Activated T-helper 17 cell treated with anti-CD3 and anti-CD28 coated beads, Interleukin-2, amount 50 U/mL, for 72 hours (primary cell): ENCODE measurements around the gene FSIP1. TPM values are rescaled to one million over a fixed set of nuclear protein-coding genes. Genes with fewer than 3 reads are reported as not detected.

ENCODE experiments used
- ATAC-seq: fragments of 150-1000 bp; cut with Tn5 transposase; replicated peaks from 2 replicates; pipeline ENCODE4 v1.10.0; 2021; ENCODE audit warnings: mild to moderate bottlenecking, moderate library complexity
- H3K27ac Mint-ChIP-seq: one replicate; pipeline ENCODE4 v1.8.0; 2022; ENCODE audit warnings: mixed read lengths
- H3K27me3 Mint-ChIP-seq: one replicate; pipeline ENCODE4 v1.8.0; 2022; ENCODE audit warnings: mixed read lengths
- H3K36me3 Mint-ChIP-seq: one replicate; pipeline ENCODE4 v1.8.0; 2022; ENCODE audit warnings: low read depth, mild to moderate bottlenecking, mixed read lengths
- H3K4me1 Mint-ChIP-seq: one replicate; pipeline ENCODE4 v1.8.0; 2022; ENCODE audit warnings: mixed read lengths
- H3K4me3 Mint-ChIP-seq: one replicate; pipeline ENCODE4 v1.8.0; 2022; ENCODE audit warnings: mild to moderate bottlenecking, mixed read lengths
- H3K9me3 Mint-ChIP-seq: one replicate; pipeline ENCODE4 v1.8.0; 2022; ENCODE audit warnings: mixed read lengths
- total RNA-seq, 2 donors: library from RNA; stranded (reverse); gene quantifications; one replicate each; pipeline ENCODE4 v1.2.3, GENCODE V29; 2022

The FSIP1 gene
- total RNA-seq, 2 donors from 2014 or later, result 0.32 to 0.34 TPM

DNA sequence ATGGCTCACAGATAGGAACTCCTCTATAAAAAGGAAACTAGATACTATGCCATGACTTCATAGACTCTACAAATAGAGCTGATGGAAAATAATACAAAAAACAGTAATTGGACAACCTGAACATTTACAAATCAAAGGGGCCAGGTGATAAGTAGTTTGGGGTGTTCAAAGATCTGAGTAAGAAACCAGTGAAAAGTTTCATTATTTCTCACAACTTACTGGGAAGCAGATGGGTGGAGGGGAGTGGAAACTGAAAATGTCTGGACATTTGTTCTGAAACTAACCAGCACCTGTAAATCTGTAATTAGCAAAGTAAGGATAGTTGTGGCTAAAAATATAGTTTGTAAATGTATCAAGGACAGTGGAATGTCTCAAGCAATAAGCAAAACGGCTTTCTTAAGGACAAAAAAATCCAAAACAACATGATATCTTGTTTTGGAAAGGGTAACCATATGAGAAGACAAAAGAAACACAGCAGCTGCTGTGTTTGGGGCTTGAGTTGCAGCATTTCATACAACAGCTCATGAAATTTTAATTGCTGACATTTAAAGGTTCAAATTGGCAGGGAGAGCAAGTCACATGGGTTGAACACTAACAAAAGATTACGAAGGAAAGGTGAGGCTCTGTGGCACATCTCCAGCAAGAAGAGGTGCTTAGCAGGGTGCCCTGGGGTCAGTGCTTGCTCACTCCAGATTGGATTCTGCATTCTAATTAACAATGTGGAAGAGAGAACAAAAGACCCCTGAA lies 228.5 kb downstream of the FSIP1 start:
- no peaks in the 10 kb centered on the region for H3K36me3 Mint-ChIP-seq
- H3K27ac Mint-ChIP-seq, result no peak overlapping the region
- no peak overlapping the region for H3K4me3 Mint-ChIP-seq
- no peaks in the 10 kb centered on the region for H3K9me3 Mint-ChIP-seq
- no peaks in the 10 kb centered on the region for H3K27me3 Mint-ChIP-seq
- no peaks in the 10 kb centered on the region for H3K4me1 Mint-ChIP-seq
- ATAC-seq, result no peak

DNA sequence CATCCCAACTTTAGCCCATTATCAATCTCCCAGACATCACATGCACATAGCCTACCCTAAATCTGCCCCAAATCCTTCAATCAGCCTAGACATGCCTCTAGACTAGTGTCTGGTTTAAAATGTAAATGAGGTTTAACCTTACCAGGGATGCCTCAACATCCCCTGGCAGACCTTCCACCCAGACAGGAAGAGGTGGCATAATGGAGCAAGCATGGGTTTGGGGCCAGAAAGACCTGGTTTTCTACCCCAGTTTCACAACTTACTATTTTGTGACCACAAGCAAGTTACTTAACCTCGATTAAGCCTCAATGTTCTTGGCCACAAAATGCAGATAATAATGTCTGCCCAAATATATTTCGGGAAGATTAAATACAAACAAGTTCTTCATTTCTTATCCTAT lies 230.1 kb downstream of the FSIP1 start:
- no peaks in the 10 kb centered on the region for H3K36me3 Mint-ChIP-seq

DNA sequence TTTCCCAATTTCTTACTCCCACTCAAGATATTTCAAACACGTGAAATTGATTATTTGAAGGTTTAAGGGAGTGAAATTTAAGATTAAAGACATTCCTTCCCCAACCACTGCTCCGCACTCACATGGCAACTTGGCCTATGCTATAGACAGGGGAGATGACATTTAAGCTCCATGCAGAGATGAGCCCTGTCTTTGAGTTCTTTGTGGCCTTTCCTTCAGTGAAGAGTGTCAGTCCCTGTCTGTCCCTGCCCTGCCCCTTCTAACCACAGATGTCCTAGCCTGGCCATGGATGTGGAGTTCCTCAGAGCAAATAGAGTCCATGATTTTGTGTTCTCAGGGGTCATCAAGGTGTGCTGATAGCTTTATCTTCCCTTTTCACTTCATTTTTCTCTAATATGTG lies 231.2 kb downstream of the FSIP1 start:
- ATAC-seq, result no peak
- Mint-ChIP-seq H3K27ac (no peak overlapping the region), H3K4me3 (no peak overlapping the region), H3K9me3 (no peaks in the 10 kb centered on the region), H3K27me3 (peaks cover 7% of the 10 kb centered on the region), H3K36me3 (no peaks in the 10 kb centered on the region), H3K4me1 (no peaks in the 10 kb centered on the region)

More for the DNA sequence above, 230.1 kb downstream of the FSIP1 start:
- Mint-ChIP-seq H3K27ac (no peak overlapping the region), H3K9me3 (no peaks in the 10 kb centered on the region), H3K4me3 (no peak overlapping the region), H3K27me3 (peaks cover 5% of the 10 kb centered on the region), H3K4me1 (no peaks in the 10 kb centered on the region)
- no peak for ATAC-seq

Other genes starting within 250 kb of the FSIP1 start
- gene THBS1, start 201.8 kb downstream of the FSIP1 start, total RNA-seq, result 1 to 10 TPM in 1 of 2 donors, under 1 TPM in 1; 0.66 to 3.5 TPM
- under 1 TPM; 0.09 to 0.24 TPM for gene GPR176, start 137.4 kb upstream of the FSIP1 start, total RNA-seq
- 10 to 100 TPM; 25.9 to 34.1 TPM for gene EIF2AK4, start 151.3 kb upstream of the FSIP1 start, total RNA-seq